ENCODE data around the gene FAM25A.

GRCh38 chr10:86979296-86979818 is 40.7 kb upstream of the FAM25A start:
- TF ChIP-seq CTCF (IDR thresholded peaks at IDR 0.05), result no peak
- TF ChIP-seq POLR2A (IDR thresholded peaks at IDR 0.05), result no peak
